GM12878 (cell line): ENCODE results near the gene ARHGAP20.

Experiments used
- CTCF ChIP-seq, 3 experiments: IDR thresholded peaks in 2 of 3; conservative IDR thresholded peaks in 1 of 3; 2 replicates each; pipeline ENCODE4 v1.5.1; 2011; ENCODE audit warnings: low read depth in 3 of 3, low read length in 3 of 3, mild to moderate bottlenecking in 3 of 3, control low read depth in 2 of 3, moderate library complexity in 2 of 3, inconsistent platforms in 1 of 3, mixed read lengths in 1 of 3; ENCODE audit not compliant: control insufficient read depth in 2 of 3, insufficient read depth in 1 of 3; ENCODE audit errors: extremely low read depth in 1 of 3
- MYC ChIP-seq: IDR thresholded peaks from 2 replicates; pipeline ENCODE4 v1.6.1; 2011; ENCODE audit warnings: mild to moderate bottlenecking, low read length, moderate library complexity, inconsistent platforms; ENCODE audit not compliant: insufficient read depth, insufficient replicate concordance, insufficient read length, severe bottlenecking

GRCh38 chr11:110582728-110583432 is 129.4 kb downstream of the ARHGAP20 start:
- TF ChIP-seq CTCF (IDR thresholded peaks at IDR 0.05 in 2 of 3, conservative IDR thresholded peaks at IDR 0.05 in 1 of 3; ENCODE audit: control insufficient read depth in 2 of 3, extremely low read depth in 1 of 3, insufficient read depth in 1 of 3, low read depth in 3 of 3, low read length in 3 of 3) (no peak), MYC (no peak)
